OCI-LY3 (cell line): ENCODE results near the gene CATSPER4.

Experiments
- H2AFZ ChIP-seq: fragments of 200-600, 300-600 bp; shearing (Covaris generic); 2 replicates; pipeline ENCODE4 v1.6.0; 2014; ENCODE audit warnings: antibody characterized with exemption, low read depth, low read length
- H3K27ac ChIP-seq: fragments of 200-600, 300-600 bp; sonication (generic); 2 replicates; pipeline ENCODE4 v1.5.1; 2014; ENCODE audit warnings: mild to moderate bottlenecking, low read length, moderate library complexity, mixed read lengths
- H3K27me3 ChIP-seq: fragments of 200-600, 300-600 bp; sonication (generic); 2 replicates; pipeline ENCODE4 v1.6.1; 2014; ENCODE audit warnings: low read depth, low read length, mixed read lengths
- H3K36me3 ChIP-seq: fragments of 200-600, 300-600 bp; sonication (generic); replicated peaks from 2 replicates; pipeline ENCODE3; 2014; ENCODE audit warnings: low read depth, low read length, mixed read lengths
- H3K4me1 ChIP-seq: fragments of 300-600, 200-600 bp; sonication (generic); 2 replicates; pipeline ENCODE4 v1.6.1; 2014; ENCODE audit warnings: low read length, mixed read lengths
- H3K4me2 ChIP-seq: fragments of 200-600, 300-600 bp; sonication (generic); 2 replicates; pipeline ENCODE4 v1.6.1; 2014; ENCODE audit warnings: low read length, mixed read lengths
- H3K4me3 ChIP-seq: fragments of 300-600, 200-600 bp; sonication (generic); 2 replicates; pipeline ENCODE4 v1.5.1; 2014; ENCODE audit warnings: antibody characterized with exemption, mild to moderate bottlenecking, low read length, moderate library complexity
- H3K79me2 ChIP-seq: fragments of 300-600, 200-600 bp; shearing (Covaris generic); 2 replicates; pipeline ENCODE4 v1.6.1; 2014; ENCODE audit warnings: mild to moderate bottlenecking, low read length, mixed read lengths
- H3K9ac ChIP-seq: fragments of 300-600, 200-600 bp; shearing (Covaris generic); 2 replicates; pipeline ENCODE4 v1.6.0; 2014; ENCODE audit warnings: mild to moderate bottlenecking, low read length, moderate library complexity
- H3K9me3 ChIP-seq: fragments of 200-600, 300-600 bp; shearing (Covaris generic); 2 replicates; pipeline ENCODE4 v1.6.1; 2014; ENCODE audit warnings: low read length, mixed read lengths; ENCODE audit not compliant: insufficient read depth
- H4K20me1 ChIP-seq: fragments of 200-600, 300-600 bp; sonication (generic); 2 replicates; pipeline ENCODE4 v1.6.1; 2016; ENCODE audit warnings: low read length, mixed read lengths; ENCODE audit not compliant: insufficient read depth
- CTCF ChIP-seq: fragments of 200-600, 300-600 bp; sonication (generic); IDR thresholded peaks from 2 replicates; pipeline ENCODE4 v1.5.1; 2014; ENCODE audit warnings: antibody characterized with exemption, low read length, low read depth
- EZH2phosphoT487 ChIP-seq: fragments of 200-600 bp; shearing (Covaris generic); IDR thresholded peaks from 2 replicates; pipeline ENCODE4 v1.6.1; 2018; ENCODE audit warnings: antibody characterized with exemption, mixed run types, low read depth

The CATSPER4 gene

GRCh38 chr1:26197301-26197700 lies 6.9 kb downstream of the CATSPER4 start:
- Histone ChIP-seq H3K9ac (no peak overlapping the region), H3K4me2 (no peak overlapping the region), H3K27ac (no peak overlapping the region), H4K20me1 (no peaks in the 10 kb centered on the region), H2AFZ (no peak overlapping the region), H3K9me3 (no peaks in the 10 kb centered on the region), H3K36me3 (no peaks in the 10 kb centered on the region), H3K4me3 (no peak overlapping the region), H3K27me3 (no peaks in the 10 kb centered on the region), H3K4me1 (no peaks in the 10 kb centered on the region), H3K79me2 (no peaks in the 10 kb centered on the region)
- TF ChIP-seq EZH2phosphoT487 (no peak), CTCF (no peak)

- H4K20me1 ChIP-seq, result no peaks in the 10 kb centered on the region
- H2AFZ ChIP-seq, result no peak overlapping the region
- no peak overlapping the region for H3K9ac ChIP-seq
- no peak for TF ChIP-seq CTCF
- TF ChIP-seq EZH2phosphoT487, result no peak
- no peak overlapping the region for H3K4me3 ChIP-seq
- H3K4me2 ChIP-seq, result no peak overlapping the region
- no peaks in the 10 kb centered on the region for H3K36me3 ChIP-seq
- H3K27ac ChIP-seq, result no peak overlapping the region
- no peaks in the 10 kb centered on the region for H3K79me2 ChIP-seq
- no peaks in the 10 kb centered on the region for H3K4me1 ChIP-seq
- no peaks in the 10 kb centered on the region for H3K9me3 ChIP-seq
- H3K27me3 ChIP-seq, result no peaks in the 10 kb centered on the region
Observed at GRCh38 chr1:26197813-26198212, 7.4 kb downstream of the CATSPER4 start.

GRCh38 chr1:26200413-26200812 lies 10.0 kb downstream of the CATSPER4 start:
- Histone ChIP-seq H4K20me1 (no peaks in the 10 kb centered on the region), H3K4me1 (no peaks in the 10 kb centered on the region), H3K9ac (no peak overlapping the region), H3K9me3 (no peaks in the 10 kb centered on the region), H3K27ac (no peak overlapping the region), H3K4me3 (no peak overlapping the region), H3K36me3 (no peaks in the 10 kb centered on the region), H3K4me2 (no peak overlapping the region), H3K27me3 (no peaks in the 10 kb centered on the region), H2AFZ (no peak overlapping the region), H3K79me2 (no peaks in the 10 kb centered on the region)
- TF ChIP-seq EZH2phosphoT487, result no peak
- no peak for TF ChIP-seq CTCF

GRCh38 chr1:26203642-26204318 lies 13.4 kb downstream of the CATSPER4 start:
- no peaks in the 10 kb centered on the region for H3K79me2 ChIP-seq
- H3K4me3 ChIP-seq, result no peak overlapping the region
- no peak overlapping the region for H2AFZ ChIP-seq
- no peaks in the 10 kb centered on the region for H3K9me3 ChIP-seq
- no peak overlapping the region for H3K9ac ChIP-seq
- H3K36me3 ChIP-seq, result no peaks in the 10 kb centered on the region
- TF ChIP-seq EZH2phosphoT487 (no peak), CTCF (no peak)
- no peaks in the 10 kb centered on the region for H3K27me3 ChIP-seq
- H4K20me1 ChIP-seq, result no peaks in the 10 kb centered on the region
- H3K27ac ChIP-seq, result no peak overlapping the region
- H3K4me1 ChIP-seq, result no peaks in the 10 kb centered on the region
- H3K4me2 ChIP-seq, result no peak overlapping the region
